Liver (tissue), 9 donors: ENCODE measurements around the gene WNK2. TPM values are rescaled to one million over a fixed set of nuclear protein-coding genes. Genes with fewer than 3 reads are reported as not detected.

Experiments
- DNase-seq: peaks from one replicate; pipeline ENCODE4 v3.0.0-alpha.2; 2017; ENCODE audit warnings: low spot score
- H3K27ac ChIP-seq, 2 donors: one replicate each; pipeline ENCODE4 v1.7.0; 2013; ENCODE audit warnings: inconsistent platforms in 2 of 2, low read length in 2 of 2, control low read depth in 1 of 2, low read depth in 1 of 2, mild to moderate bottlenecking in 1 of 2
- H3K27me3 ChIP-seq, 4 donors: one replicate each; pipeline versions ENCODE4 v1.6.1 to v1.7.0; 2013; ENCODE audit warnings: low read length in 3 of 4, inconsistent platforms in 1 of 4, mild to moderate bottlenecking in 1 of 4, moderate library complexity in 1 of 4; ENCODE audit not compliant: control insufficient read depth in 4 of 4, insufficient read depth in 4 of 4
- H3K36me3 ChIP-seq, 4 donors: one replicate each; pipeline versions ENCODE4 v1.6.1 to v1.7.0; 2013; ENCODE audit warnings: low read length in 3 of 4, mild to moderate bottlenecking in 3 of 4, low read depth in 1 of 4, moderate library complexity in 1 of 4; ENCODE audit not compliant: control insufficient read depth in 4 of 4, insufficient read depth in 3 of 4
- H3K4me1 ChIP-seq, 4 donors: one replicate each; pipeline versions ENCODE4 v1.6.1 to v1.7.0; 2013; ENCODE audit warnings: low read length in 3 of 4, mild to moderate bottlenecking in 3 of 4, moderate library complexity in 1 of 4; ENCODE audit not compliant: control insufficient read depth in 4 of 4, insufficient read depth in 4 of 4
- H3K4me3 ChIP-seq, 3 donors: one replicate each; pipeline versions ENCODE4 v1.6.1 to v1.7.0; 2013; ENCODE audit warnings: low read length in 3 of 3, control low read depth in 1 of 3, low read depth in 1 of 3, mild to moderate bottlenecking in 1 of 3
- H3K9ac ChIP-seq, 2 donors: one replicate each; pipeline ENCODE4 v1.7.0; 2013; ENCODE audit warnings: low read length in 2 of 2, mild to moderate bottlenecking in 2 of 2, moderate library complexity in 2 of 2, control low read depth in 1 of 2, low read depth in 1 of 2
- H3K9me3 ChIP-seq, 4 donors: one replicate each; pipeline versions ENCODE4 v1.6.1 to v1.7.0; 2013; ENCODE audit warnings: low read length in 3 of 4; ENCODE audit not compliant: control insufficient read depth in 4 of 4
- EGR1 ChIP-seq, 2 donors: IDR thresholded peaks; 2 replicates each; pipeline ENCODE4 v1.6.1; 2016 to 2018; ENCODE audit warnings: antibody characterized with exemption in 2 of 2, low read depth in 2 of 2
- FOXA1 ChIP-seq: IDR thresholded peaks from 2 replicates; pipeline ENCODE4 v1.6.1; 2016; ENCODE audit warnings: antibody characterized with exemption
- FOXA2 ChIP-seq: IDR thresholded peaks from 2 replicates; pipeline ENCODE4 v1.6.1; 2016; ENCODE audit warnings: antibody characterized with exemption
- GABPA ChIP-seq, 2 donors: IDR thresholded peaks in 1 of 2; conservative IDR thresholded peaks in 1 of 2; 2 replicates each; pipeline ENCODE4 v1.6.1; 2016; ENCODE audit warnings: antibody characterized with exemption in 2 of 2, mild to moderate bottlenecking in 1 of 2, moderate library complexity in 1 of 2
- HNF4A ChIP-seq, 2 donors: conservative IDR thresholded peaks; 2 replicates each; pipeline ENCODE4 v1.6.1; 2016; ENCODE audit warnings: antibody characterized with exemption in 2 of 2, mild to moderate bottlenecking in 2 of 2
- HNF4G ChIP-seq: IDR thresholded peaks from 2 replicates; pipeline ENCODE4 v1.6.1; 2016; ENCODE audit warnings: antibody characterized with exemption
- NR2F2 ChIP-seq: IDR thresholded peaks from 2 replicates; pipeline ENCODE4 v1.6.1; 2016; ENCODE audit warnings: antibody characterized with exemption
- RAD21 ChIP-seq, 2 donors: IDR thresholded peaks; 2 replicates each; pipeline ENCODE4 v1.6.1; 2016; ENCODE audit warnings: antibody characterized with exemption in 2 of 2, mild to moderate bottlenecking in 2 of 2
- RXRA ChIP-seq, 2 donors: IDR thresholded peaks; 2 replicates each; pipeline ENCODE4 v1.6.1; 2017 to 2018; ENCODE audit warnings: antibody characterized with exemption in 2 of 2, mild to moderate bottlenecking in 1 of 2
- SP1 ChIP-seq: IDR thresholded peaks from 2 replicates; pipeline ENCODE4 v1.6.1; 2018; ENCODE audit warnings: antibody characterized with exemption, mild to moderate bottlenecking
- TAF1 ChIP-seq: conservative IDR thresholded peaks from 2 replicates; pipeline ENCODE4 v1.6.1; 2016; ENCODE audit warnings: antibody characterized with exemption, mild to moderate bottlenecking
- YY1 ChIP-seq: IDR thresholded peaks from 2 replicates; pipeline ENCODE4 v1.6.1; 2016; ENCODE audit warnings: antibody characterized with exemption, mild to moderate bottlenecking
- WGBS: extraction: QIAGEN DNeasy Blood & Tissue Kit; methylation state at CpG from one replicate; pipeline ENCODE4 v1.1.7; 2013; 5-methylcytosine and 5-hydroxymethylcytosine counted together
- polyA plus RNA-seq, 2 donors: library from polyadenylated mRNA; stranded (reverse) in 1 of 2; unstranded in 1 of 2; fragments of 200-250 nt in 1 of 2; fragments of >200 nt in 1 of 2; fragmentation: Nextera tagmentation in 1 of 2; extraction: Ambion mirVana in 1 of 2; gene quantifications; one replicate each; pipeline versions ENCODE4 v1.2.1 to v1.2.3, GENCODE V29; 2013 to 2015
- total RNA-seq, 2 donors: library from RNA; depleted of rRNA; stranded (reverse); fragments of >200 nt; gene quantifications; one replicate each; pipeline ENCODE4 v1.2.3, GENCODE V29; 2014
- TF ChIP-seq, protein P1 (sequence below): IDR thresholded peaks from 2 replicates; pipeline ENCODE4 v1.6.1; 2016; ENCODE audit warnings: antibody characterized with exemption
- TF ChIP-seq, protein P2 (sequence below): IDR thresholded peaks from 2 replicates; pipeline ENCODE4 v1.6.1; 2016; ENCODE audit warnings: antibody characterized with exemption
- TF ChIP-seq, protein P3 (sequence below): IDR thresholded peaks from 2 replicates; pipeline ENCODE4 v1.6.1; 2016; ENCODE audit warnings: antibody characterized with exemption, mild to moderate bottlenecking
- donor health status: healthy.
- donor health status: healthy.
- donor health status: healthy.
- donor health status: healthy.
- donor health status: healthy.

Gene WNK2
- total and polyA plus RNA-seq, 4 donors, result 0.65 to 4.4 (median 1.7) TPM

- TF ChIP-seq FOXA2, result no peak
- no peak for TF ChIP-seq RAD21 (IDR thresholded peaks at IDR 0.05)
- no peak for TF ChIP-seq RXRA (IDR thresholded peaks at IDR 0.05)
- no peak for TF ChIP-seq TAF1
- TF ChIP-seq, protein P1, sequence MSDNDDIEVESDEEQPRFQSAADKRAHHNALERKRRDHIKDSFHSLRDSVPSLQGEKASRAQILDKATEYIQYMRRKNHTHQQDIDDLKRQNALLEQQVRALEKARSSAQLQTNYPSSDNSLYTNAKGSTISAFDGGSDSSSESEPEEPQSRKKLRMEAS, result no peak
- TF ChIP-seq, protein P2, sequence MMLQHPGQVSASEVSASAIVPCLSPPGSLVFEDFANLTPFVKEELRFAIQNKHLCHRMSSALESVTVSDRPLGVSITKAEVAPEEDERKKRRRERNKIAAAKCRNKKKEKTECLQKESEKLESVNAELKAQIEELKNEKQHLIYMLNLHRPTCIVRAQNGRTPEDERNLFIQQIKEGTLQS, result no peak
- TF ChIP-seq SP1, result no peak
- TF ChIP-seq NR2F2, result no peak
- TF ChIP-seq HNF4G, result no peak
- Histone ChIP-seq H3K27ac (no peak overlapping the region), H3K36me3 (no peaks in the 10 kb centered on the region), H3K27me3 (peaks cover 0 to 3% (median 0%) of the 10 kb centered on the region in 4 donors), H3K4me1 (no peaks in the 10 kb centered on the region), H3K9ac (no peak overlapping the region), H3K9me3 (no peaks in the 10 kb centered on the region), H3K4me3 (no peak overlapping the region)
- WGBS, result 90% methylated on average over 10 of the region's 10 CpGs
- DNase-seq, result no peak
Measured at GRCh38 chr9:93287189-93287552, 103.2 kb downstream of the WNK2 start.

DNA sequence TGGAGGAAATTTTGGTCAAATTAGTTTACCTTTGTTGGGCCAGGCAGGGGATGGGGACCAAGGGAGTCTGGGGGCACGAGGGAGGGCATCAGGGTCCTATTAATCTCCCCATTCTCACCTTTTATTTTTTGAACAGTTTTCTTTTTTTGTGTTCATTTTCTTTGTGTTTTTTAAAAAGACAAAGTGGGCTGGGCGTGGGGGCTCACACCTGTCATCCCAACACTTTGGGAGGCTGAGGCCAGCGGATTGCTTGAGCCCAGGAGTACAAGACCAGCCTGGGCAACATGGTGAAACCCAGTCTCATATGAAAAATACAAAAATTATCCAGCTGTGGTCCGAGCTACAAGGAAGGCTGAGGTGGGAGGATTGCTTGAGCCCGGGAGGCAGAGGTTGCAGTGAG is 103.7 kb downstream of the WNK2 start:
- Histone ChIP-seq H3K4me3 (no peak overlapping the region), H3K27ac (no peak overlapping the region), H3K4me1 (no peaks in the 10 kb centered on the region), H3K9me3 (no peaks in the 10 kb centered on the region), H3K9ac (no peak overlapping the region), H3K27me3 (peaks cover 0 to 3% (median 0%) of the 10 kb centered on the region in 4 donors), H3K36me3 (no peaks in the 10 kb centered on the region)
- 86% methylated on average over 5 of the region's 5 CpGs for WGBS
- TF ChIP-seq EGR1 (IDR thresholded peaks at IDR 0.05; ENCODE audit: low read depth in 2 of 2) (no peak), HNF4A (conservative IDR thresholded peaks at IDR 0.05) (no peak)
- no peak for DNase-seq

DNA sequence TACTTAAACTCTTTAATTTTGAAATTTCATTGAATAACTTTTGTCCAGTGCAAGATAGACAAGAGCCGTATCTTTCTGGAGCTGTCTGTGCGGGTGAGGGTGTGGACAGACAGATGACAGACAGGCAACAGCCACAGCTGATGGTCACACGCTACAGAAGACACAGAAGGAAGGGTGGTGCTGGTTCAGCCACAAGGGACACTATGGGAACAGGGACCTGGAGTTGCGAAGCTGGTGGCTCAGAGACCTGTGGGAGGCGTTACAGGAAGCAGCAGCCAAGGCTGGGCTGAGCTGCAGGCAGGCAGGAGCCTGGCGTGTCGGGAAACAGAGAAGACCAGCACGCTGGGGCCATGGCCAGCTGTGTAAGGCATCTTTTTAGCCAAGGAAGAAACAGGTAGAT is 104.4 kb downstream of the WNK2 start:
- Histone ChIP-seq H3K27ac (no peak overlapping the region), H3K36me3 (no peaks in the 10 kb centered on the region), H3K27me3 (peaks cover 0 to 3% (median 0%) of the 10 kb centered on the region in 4 donors), H3K4me3 (no peak overlapping the region), H3K9ac (no peak overlapping the region), H3K9me3 (no peaks in the 10 kb centered on the region), H3K4me1 (no peaks in the 10 kb centered on the region)
- no peak for DNase-seq
- 87% methylated on average over 8 of the region's 8 CpGs for WGBS
- TF ChIP-seq YY1 (no peak), TAF1 (no peak), RXRA (IDR thresholded peaks at IDR 0.05) (no peak), SP1 (no peak), RAD21 (IDR thresholded peaks at IDR 0.05) (no peak), HNF4A (conservative IDR thresholded peaks at IDR 0.05) (no peak), FOXA1 (no peak), FOXA2 (no peak), GABPA (IDR thresholded peaks at IDR 0.05 in 1 of 2, conservative IDR thresholded peaks at IDR 0.05 in 1 of 2) (no peak), NR2F2 (no peak), HNF4G (no peak)
- TF ChIP-seq, protein P3, sequence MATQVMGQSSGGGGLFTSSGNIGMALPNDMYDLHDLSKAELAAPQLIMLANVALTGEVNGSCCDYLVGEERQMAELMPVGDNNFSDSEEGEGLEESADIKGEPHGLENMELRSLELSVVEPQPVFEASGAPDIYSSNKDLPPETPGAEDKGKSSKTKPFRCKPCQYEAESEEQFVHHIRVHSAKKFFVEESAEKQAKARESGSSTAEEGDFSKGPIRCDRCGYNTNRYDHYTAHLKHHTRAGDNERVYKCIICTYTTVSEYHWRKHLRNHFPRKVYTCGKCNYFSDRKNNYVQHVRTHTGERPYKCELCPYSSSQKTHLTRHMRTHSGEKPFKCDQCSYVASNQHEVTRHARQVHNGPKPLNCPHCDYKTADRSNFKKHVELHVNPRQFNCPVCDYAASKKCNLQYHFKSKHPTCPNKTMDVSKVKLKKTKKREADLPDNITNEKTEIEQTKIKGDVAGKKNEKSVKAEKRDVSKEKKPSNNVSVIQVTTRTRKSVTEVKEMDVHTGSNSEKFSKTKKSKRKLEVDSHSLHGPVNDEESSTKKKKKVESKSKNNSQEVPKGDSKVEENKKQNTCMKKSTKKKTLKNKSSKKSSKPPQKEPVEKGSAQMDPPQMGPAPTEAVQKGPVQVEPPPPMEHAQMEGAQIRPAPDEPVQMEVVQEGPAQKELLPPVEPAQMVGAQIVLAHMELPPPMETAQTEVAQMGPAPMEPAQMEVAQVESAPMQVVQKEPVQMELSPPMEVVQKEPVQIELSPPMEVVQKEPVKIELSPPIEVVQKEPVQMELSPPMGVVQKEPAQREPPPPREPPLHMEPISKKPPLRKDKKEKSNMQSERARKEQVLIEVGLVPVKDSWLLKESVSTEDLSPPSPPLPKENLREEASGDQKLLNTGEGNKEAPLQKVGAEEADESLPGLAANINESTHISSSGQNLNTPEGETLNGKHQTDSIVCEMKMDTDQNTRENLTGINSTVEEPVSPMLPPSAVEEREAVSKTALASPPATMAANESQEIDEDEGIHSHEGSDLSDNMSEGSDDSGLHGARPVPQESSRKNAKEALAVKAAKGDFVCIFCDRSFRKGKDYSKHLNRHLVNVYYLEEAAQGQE, result no peak
- TF ChIP-seq, protein P2, result no peak
- TF ChIP-seq, protein P1, result no peak
